Colonic mucosa (tissue), 4 donors: ENCODE data around the gene RAB27B. TPM values are rescaled to one million over a fixed set of nuclear protein-coding genes. Genes with fewer than 3 reads are reported as not detected.

Source experiments
- DNase-seq: peaks from one replicate; pipeline ENCODE4 v3.0.0-alpha.2; 2020
- H3K27ac ChIP-seq: fragments of 200-600 bp; one replicate; pipeline ENCODE4 v1.8.0; 2021
- H3K27me3 ChIP-seq: fragments of 200-600 bp; one replicate; pipeline ENCODE4 v1.8.0; 2021
- H3K36me3 ChIP-seq: fragments of 200-600 bp; one replicate; pipeline ENCODE4 v1.8.0; 2021
- H3K4me1 ChIP-seq: fragments of 200-600 bp; one replicate; pipeline ENCODE4 v1.8.0; 2021; ENCODE audit warnings: mild to moderate bottlenecking
- H3K4me3 ChIP-seq: fragments of 200-600 bp; one replicate; pipeline ENCODE4 v1.8.0; 2021
- H3K9ac ChIP-seq, 2 donors: one replicate each; pipeline ENCODE4 v1.7.0; 2013; ENCODE audit warnings: control low read depth in 2 of 2, low read depth in 2 of 2, low read length in 2 of 2
- H3K9me3 ChIP-seq: fragments of 200-600 bp; one replicate; pipeline ENCODE4 v1.8.0; 2021
- intact Hi-C: fragments of 100-400 bp; cut with DNase I; formaldehyde crosslinking; loops from one replicate; pipeline ENCODE4 v1.14.1; 2022
- total RNA-seq, 2 donors: library from RNA; stranded (reverse); fragmentation: NEBNext Ultra II Directional in 1 of 2; extraction: Animal tissue kit (Norgen Biotek cat#: 25700) in 1 of 2; gene quantifications; one replicate each; pipeline ENCODE4 v1.2.1, GENCODE V29; 2021
- TF ChIP-seq, protein P1 (sequence below): fragments of 200-600 bp; IDR thresholded peaks from one replicate; pipeline ENCODE4 v1.8.0; 2022; ENCODE audit warnings: antibody characterized with exemption, mild to moderate bottlenecking
- donor health status: healthy.
- donor health status: DM: no; HTN: no; CAD: no.
- donor health status: DM: no; HTN: no; CAD: no.

The RAB27B gene
- total RNA-seq, 2 donors from 2014 or later: 8.9 to 12.5 TPM

DNA sequence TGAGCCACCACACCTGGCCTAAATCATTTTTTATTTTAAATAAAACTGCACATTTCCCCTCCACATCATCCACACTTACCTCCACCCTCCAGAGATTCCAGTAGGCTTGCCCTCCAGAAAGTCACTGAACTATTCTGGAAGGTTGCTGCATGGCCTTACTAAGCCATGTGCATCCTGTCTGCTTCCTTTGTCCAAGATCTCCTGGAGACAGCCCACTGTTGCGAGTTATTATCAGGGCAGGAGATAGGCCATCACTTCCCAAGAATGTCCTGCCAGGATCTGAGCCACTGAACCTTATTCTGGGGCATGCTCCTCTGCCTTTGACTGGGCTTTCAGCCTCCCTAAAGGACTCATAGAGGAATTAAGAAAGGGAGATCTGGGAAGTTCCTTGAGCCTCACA is 104.2 kb downstream of the RAB27B start:
- Histone ChIP-seq H3K27me3 (no peaks in the 10 kb centered on the region), H3K4me3 (no peak overlapping the region), H3K9me3 (no peaks in the 10 kb centered on the region), H3K4me1 (no peaks in the 10 kb centered on the region), H3K27ac (no peak overlapping the region), H3K36me3 (no peaks in the 10 kb centered on the region), H3K9ac (no peak overlapping the region)
- DNase-seq: no peak
- intact Hi-C loops: no loop called here
- TF ChIP-seq, protein P1, sequence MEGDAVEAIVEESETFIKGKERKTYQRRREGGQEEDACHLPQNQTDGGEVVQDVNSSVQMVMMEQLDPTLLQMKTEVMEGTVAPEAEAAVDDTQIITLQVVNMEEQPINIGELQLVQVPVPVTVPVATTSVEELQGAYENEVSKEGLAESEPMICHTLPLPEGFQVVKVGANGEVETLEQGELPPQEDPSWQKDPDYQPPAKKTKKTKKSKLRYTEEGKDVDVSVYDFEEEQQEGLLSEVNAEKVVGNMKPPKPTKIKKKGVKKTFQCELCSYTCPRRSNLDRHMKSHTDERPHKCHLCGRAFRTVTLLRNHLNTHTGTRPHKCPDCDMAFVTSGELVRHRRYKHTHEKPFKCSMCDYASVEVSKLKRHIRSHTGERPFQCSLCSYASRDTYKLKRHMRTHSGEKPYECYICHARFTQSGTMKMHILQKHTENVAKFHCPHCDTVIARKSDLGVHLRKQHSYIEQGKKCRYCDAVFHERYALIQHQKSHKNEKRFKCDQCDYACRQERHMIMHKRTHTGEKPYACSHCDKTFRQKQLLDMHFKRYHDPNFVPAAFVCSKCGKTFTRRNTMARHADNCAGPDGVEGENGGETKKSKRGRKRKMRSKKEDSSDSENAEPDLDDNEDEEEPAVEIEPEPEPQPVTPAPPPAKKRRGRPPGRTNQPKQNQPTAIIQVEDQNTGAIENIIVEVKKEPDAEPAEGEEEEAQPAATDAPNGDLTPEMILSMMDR: no peak

DNA sequence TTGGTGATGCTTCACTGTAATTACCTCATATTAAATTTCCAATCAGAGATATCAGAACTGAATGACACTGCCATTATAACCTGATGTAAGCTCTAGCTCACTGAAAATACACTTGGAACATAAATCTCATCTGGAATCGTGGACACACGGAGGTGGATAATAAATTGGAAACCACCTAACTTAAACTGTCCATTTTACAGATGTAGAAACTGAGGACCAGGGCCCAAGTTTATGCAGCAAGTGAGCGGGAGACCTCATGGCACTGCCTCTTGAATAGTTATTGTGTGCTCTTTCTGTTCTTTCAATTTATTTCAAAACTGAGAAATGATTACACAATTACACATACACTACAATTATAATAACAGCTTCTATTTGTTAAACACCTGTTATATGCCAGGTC is 110.2 kb downstream of the RAB27B start:
- TF ChIP-seq, protein P1: no peak

GRCh38 chr18:54939361-54939917 is 111.2 kb downstream of the RAB27B start:
- no peak overlapping the region for H3K27ac ChIP-seq
- TF ChIP-seq, protein P1: no peak
- no peaks in the 10 kb centered on the region for H3K9me3 ChIP-seq
- no peaks in the 10 kb centered on the region for H3K36me3 ChIP-seq
- no peak for DNase-seq
- no peak overlapping the region for H3K9ac ChIP-seq
- no peak overlapping the region for H3K4me3 ChIP-seq
- H3K4me1 ChIP-seq: no peaks in the 10 kb centered on the region
- intact Hi-C loops: no loop called here
- no peaks in the 10 kb centered on the region for H3K27me3 ChIP-seq

More for the DNA sequence above, 110.2 kb downstream of the RAB27B start:
- intact Hi-C loops: no loop called here
- no peaks in the 10 kb centered on the region for H3K36me3 ChIP-seq
- H3K9ac ChIP-seq: no peak overlapping the region
- H3K27me3 ChIP-seq: no peaks in the 10 kb centered on the region
- no peaks in the 10 kb centered on the region for H3K4me1 ChIP-seq
- DNase-seq: no peak
- H3K27ac ChIP-seq: no peak overlapping the region
- no peaks in the 10 kb centered on the region for H3K9me3 ChIP-seq
- no peak overlapping the region for H3K4me3 ChIP-seq

- TF ChIP-seq, protein P1: no peak
- Histone ChIP-seq H3K27me3 (no peaks in the 10 kb centered on the region), H3K4me3 (no peak overlapping the region), H3K36me3 (no peaks in the 10 kb centered on the region), H3K9me3 (no peaks in the 10 kb centered on the region), H3K9ac (no peak overlapping the region), H3K4me1 (peaks cover 3% of the 10 kb centered on the region), H3K27ac (no peak overlapping the region)
- intact Hi-C loops: no loop called here
- DNase-seq: no peak
Measured at GRCh38 chr18:54942144-54942543, 113.9 kb downstream of the RAB27B start.

DNA sequence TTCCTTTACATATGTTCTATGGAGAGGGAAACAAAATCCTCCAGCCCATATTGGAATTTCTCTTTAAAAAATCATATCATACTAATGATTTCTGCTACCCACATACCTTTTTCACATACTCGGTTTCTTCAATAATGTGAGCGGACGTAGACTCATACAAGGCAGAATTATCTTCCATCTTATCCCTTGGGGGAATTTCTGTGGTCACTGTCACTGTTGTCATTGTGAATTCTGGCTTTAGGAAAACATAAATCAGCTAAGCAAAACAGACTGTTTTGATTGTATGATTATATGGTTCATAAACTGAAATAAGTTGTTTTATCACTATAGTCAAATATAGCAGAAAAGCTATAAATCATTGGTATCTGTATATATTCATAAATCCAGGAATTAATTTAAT is 114.3 kb downstream of the RAB27B start:
- H3K9me3 ChIP-seq: no peaks in the 10 kb centered on the region
- no peak for DNase-seq
- H3K4me1 ChIP-seq: peaks cover 7% of the 10 kb centered on the region
- TF ChIP-seq, protein P1: no peak
- H3K27ac ChIP-seq: no peak overlapping the region
- intact Hi-C loops: no loop called here
- no peaks in the 10 kb centered on the region for H3K27me3 ChIP-seq
- no peak overlapping the region for H3K4me3 ChIP-seq
- H3K9ac ChIP-seq: no peak overlapping the region
- no peaks in the 10 kb centered on the region for H3K36me3 ChIP-seq

Other genes starting within 250 kb of the RAB27B start
- not detected for gene DYNAP, start 237.2 kb upstream of the RAB27B start, total RNA-seq
- gene CCDC68, start 131.0 kb downstream of the RAB27B start, total RNA-seq: 10 to 100 TPM; 22.3 to 46.8 TPM